Stimulated activated naive CD4-positive, alpha-beta T cell (primary cell): ENCODE results near the gene EXD3.
"Not testable (repeated sequence)": the region's sequence is repeated elsewhere in the genome, so short reads cannot be mapped to it uniquely, and the experiment has no call there.

Experiments used
- DNase-seq, 6 experiments: peaks; one replicate each; lab custom pipeline; 2025; lab: John Stamatoyannopoulos, UW

The EXD3 gene

GRCh38 chr9:137379761-137380161 is 43.2 kb downstream of the EXD3 start:
- no peak for DNase-seq

GRCh38 chr9:137378688-137379410 is 44.1 kb downstream of the EXD3 start:
- DNase-seq: not testable (repeated sequence)

- DNase-seq: no peak
Measured at GRCh38 chr9:137376386-137376785, 46.6 kb downstream of the EXD3 start.

- no peak for DNase-seq
Measured at GRCh38 chr9:137375321-137376058, 47.5 kb downstream of the EXD3 start.

GRCh38 chr9:137374131-137374845 is 48.7 kb downstream of the EXD3 start:
- no peak for DNase-seq

- no peak for DNase-seq
Measured at GRCh38 chr9:137373611-137373980, 49.4 kb downstream of the EXD3 start.

- DNase-seq: no peak
Measured at GRCh38 chr9:137372693-137373610, 50.0 kb downstream of the EXD3 start.

GRCh38 chr9:137371946-137372651 is 50.9 kb downstream of the EXD3 start:
- no peak for DNase-seq

- DNase-seq: no peak
Measured at GRCh38 chr9:137371521-137371941, 51.4 kb downstream of the EXD3 start.

GRCh38 chr9:137370865-137371520 is 52.0 kb downstream of the EXD3 start:
- no peak for DNase-seq

GRCh38 chr9:137369911-137370764 is 52.8 kb downstream of the EXD3 start:
- no peak for DNase-seq

- no peak for DNase-seq
Measured at GRCh38 chr9:137369061-137369787, 53.7 kb downstream of the EXD3 start.

- DNase-seq: no peak
Measured at GRCh38 chr9:137368431-137369035, 54.4 kb downstream of the EXD3 start.

- DNase-seq: no peak
Measured at GRCh38 chr9:137367506-137368430, 55.2 kb downstream of the EXD3 start.

- no peak for DNase-seq
Measured at GRCh38 chr9:137366891-137367381, 56.0 kb downstream of the EXD3 start.

GRCh38 chr9:137366445-137366810 is 56.5 kb downstream of the EXD3 start:
- no peak for DNase-seq
